HFF-Myc (cell line): Measurements from ENCODE around the gene UACA.

ENCODE experiments used
- DNase-seq: peaks from one replicate; pipeline ENCODE4 v3.0.0-alpha.2; 2011; ENCODE audit warnings: low read depth; ENCODE audit errors: extremely low read depth
- H3K4me3 ChIP-seq: replicated peaks from 2 replicates; pipeline ENCODE4 v1.5.1; 2011; ENCODE audit warnings: low read depth, mild to moderate bottlenecking, control low read depth, low read length
- TF ChIP-seq, protein P1 (sequence below): IDR thresholded peaks from 2 replicates; pipeline ENCODE4 v1.5.1; 2012; ENCODE audit warnings: mild to moderate bottlenecking, low read depth, low read length, control low read depth; ENCODE audit errors: missing control alignments

Gene UACA

GRCh38 chr15:70698426-70698825 is 64.9 kb downstream of the UACA start:
- DNase-seq, result no peak
- TF ChIP-seq, protein P1, sequence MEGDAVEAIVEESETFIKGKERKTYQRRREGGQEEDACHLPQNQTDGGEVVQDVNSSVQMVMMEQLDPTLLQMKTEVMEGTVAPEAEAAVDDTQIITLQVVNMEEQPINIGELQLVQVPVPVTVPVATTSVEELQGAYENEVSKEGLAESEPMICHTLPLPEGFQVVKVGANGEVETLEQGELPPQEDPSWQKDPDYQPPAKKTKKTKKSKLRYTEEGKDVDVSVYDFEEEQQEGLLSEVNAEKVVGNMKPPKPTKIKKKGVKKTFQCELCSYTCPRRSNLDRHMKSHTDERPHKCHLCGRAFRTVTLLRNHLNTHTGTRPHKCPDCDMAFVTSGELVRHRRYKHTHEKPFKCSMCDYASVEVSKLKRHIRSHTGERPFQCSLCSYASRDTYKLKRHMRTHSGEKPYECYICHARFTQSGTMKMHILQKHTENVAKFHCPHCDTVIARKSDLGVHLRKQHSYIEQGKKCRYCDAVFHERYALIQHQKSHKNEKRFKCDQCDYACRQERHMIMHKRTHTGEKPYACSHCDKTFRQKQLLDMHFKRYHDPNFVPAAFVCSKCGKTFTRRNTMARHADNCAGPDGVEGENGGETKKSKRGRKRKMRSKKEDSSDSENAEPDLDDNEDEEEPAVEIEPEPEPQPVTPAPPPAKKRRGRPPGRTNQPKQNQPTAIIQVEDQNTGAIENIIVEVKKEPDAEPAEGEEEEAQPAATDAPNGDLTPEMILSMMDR, result no peak
- H3K4me3 ChIP-seq, result no peak overlapping the region

GRCh38 chr15:70690491-70691276 is 72.7 kb downstream of the UACA start:
- DNase-seq, result no peak
- H3K4me3 ChIP-seq, result no peak overlapping the region
- TF ChIP-seq, protein P1, result no peak

- TF ChIP-seq, protein P1, result no peak
- H3K4me3 ChIP-seq, result no peak overlapping the region
- DNase-seq, result no peak
Observed at GRCh38 chr15:70690021-70690420, 73.3 kb downstream of the UACA start.

GRCh38 chr15:70687482-70687881 is 75.9 kb downstream of the UACA start:
- TF ChIP-seq, protein P1, result no peak
- no peak for DNase-seq
- H3K4me3 ChIP-seq, result no peak overlapping the region

GRCh38 chr15:70680817-70681216 is 82.5 kb downstream of the UACA start:
- DNase-seq, result no peak
- no peak overlapping the region for H3K4me3 ChIP-seq
- TF ChIP-seq, protein P1, result no peak

GRCh38 chr15:70679919-70680231 is 83.5 kb downstream of the UACA start:
- H3K4me3 ChIP-seq, result no peak overlapping the region
- TF ChIP-seq, protein P1, result no peak
- no peak for DNase-seq

DNA sequence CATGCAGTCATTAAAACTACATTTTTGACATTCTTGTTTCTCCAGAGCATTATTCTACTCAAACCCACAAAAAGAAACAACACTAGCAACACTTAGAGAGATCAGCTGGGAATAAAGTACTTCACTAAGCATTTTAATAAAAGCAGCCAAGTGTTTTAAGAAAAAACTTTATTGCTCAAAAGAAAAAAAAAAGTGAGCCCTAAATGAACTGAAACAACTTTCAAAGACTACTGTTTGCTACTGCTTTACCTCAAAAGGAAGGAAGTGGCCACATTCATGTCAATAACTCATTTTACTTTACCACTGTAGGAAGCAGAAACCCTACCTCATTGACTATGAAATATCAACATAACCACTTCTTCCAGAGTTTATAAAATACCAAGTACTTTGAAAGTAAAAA is 91.3 kb downstream of the UACA start:
- H3K4me3 ChIP-seq, result no peak overlapping the region
- TF ChIP-seq, protein P1, result no peak
- no peak for DNase-seq
